OCI-LY1 (cell line): ENCODE results near the gene SPOPL.

Experiments
- EZH2 ChIP-seq: fragments of 200-600 bp; sonication (generic), shearing (Covaris generic); IDR thresholded peaks from 2 replicates; pipeline ENCODE4 v1.8.0; 2017; ENCODE audit warnings: borderline replicate concordance, mixed run types, mild to moderate bottlenecking, antibody characterized with exemption, low read length, moderate library complexity, mixed read lengths
- TF ChIP-seq, protein P1 (sequence below): fragments of 200-600 bp; sonication (generic), shearing (Covaris generic); IDR thresholded peaks from 2 replicates; pipeline ENCODE4 v1.5.1; 2017; ENCODE audit warnings: mild to moderate bottlenecking, antibody characterized with exemption, low read length, moderate library complexity, mixed read lengths

DNA sequence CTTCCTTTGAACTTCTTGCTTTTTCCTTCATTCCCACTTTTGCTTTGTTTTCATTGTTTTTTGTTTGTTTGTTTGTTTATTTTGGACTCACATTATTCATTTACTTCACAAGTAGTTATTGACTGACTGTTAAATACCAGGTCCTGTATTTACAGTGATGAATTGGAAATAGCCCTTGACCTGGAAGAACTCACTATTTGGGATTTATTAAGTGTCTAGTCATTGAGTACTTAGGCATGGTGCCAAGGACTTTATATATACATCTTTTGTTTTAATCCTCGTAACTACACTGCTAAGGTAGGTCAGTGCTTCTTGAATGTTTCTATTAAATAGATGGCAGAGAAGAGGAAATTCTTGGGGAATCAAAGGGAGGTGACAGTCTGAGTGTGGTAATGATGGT is 11.1 kb downstream of the SPOPL start:
- TF ChIP-seq EZH2: no peak
- TF ChIP-seq, protein P1, sequence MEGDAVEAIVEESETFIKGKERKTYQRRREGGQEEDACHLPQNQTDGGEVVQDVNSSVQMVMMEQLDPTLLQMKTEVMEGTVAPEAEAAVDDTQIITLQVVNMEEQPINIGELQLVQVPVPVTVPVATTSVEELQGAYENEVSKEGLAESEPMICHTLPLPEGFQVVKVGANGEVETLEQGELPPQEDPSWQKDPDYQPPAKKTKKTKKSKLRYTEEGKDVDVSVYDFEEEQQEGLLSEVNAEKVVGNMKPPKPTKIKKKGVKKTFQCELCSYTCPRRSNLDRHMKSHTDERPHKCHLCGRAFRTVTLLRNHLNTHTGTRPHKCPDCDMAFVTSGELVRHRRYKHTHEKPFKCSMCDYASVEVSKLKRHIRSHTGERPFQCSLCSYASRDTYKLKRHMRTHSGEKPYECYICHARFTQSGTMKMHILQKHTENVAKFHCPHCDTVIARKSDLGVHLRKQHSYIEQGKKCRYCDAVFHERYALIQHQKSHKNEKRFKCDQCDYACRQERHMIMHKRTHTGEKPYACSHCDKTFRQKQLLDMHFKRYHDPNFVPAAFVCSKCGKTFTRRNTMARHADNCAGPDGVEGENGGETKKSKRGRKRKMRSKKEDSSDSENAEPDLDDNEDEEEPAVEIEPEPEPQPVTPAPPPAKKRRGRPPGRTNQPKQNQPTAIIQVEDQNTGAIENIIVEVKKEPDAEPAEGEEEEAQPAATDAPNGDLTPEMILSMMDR: no peak
